Measurements from ENCODE around the gene CIDEC.

DNA sequence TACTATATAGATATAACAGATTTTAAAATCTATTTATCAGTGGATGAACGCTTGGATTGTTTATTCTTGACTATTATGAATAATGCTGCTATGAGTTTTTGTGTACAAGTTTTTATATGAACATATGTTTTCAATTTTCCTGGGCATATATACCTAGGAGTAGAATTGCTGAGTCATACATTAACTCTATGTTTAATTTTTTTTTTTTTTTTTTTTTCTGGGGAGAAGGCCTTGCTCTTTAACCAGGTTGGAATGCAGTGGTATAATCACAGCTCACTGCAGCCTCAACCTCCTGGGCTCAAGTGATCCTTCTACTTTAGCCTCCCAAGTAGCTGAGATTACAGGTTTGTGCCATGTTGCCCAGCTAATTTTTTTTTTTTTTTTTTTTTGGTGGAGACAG is 9.1 kb downstream of the CIDEC start:
- TF ChIP-seq, protein P1, sequence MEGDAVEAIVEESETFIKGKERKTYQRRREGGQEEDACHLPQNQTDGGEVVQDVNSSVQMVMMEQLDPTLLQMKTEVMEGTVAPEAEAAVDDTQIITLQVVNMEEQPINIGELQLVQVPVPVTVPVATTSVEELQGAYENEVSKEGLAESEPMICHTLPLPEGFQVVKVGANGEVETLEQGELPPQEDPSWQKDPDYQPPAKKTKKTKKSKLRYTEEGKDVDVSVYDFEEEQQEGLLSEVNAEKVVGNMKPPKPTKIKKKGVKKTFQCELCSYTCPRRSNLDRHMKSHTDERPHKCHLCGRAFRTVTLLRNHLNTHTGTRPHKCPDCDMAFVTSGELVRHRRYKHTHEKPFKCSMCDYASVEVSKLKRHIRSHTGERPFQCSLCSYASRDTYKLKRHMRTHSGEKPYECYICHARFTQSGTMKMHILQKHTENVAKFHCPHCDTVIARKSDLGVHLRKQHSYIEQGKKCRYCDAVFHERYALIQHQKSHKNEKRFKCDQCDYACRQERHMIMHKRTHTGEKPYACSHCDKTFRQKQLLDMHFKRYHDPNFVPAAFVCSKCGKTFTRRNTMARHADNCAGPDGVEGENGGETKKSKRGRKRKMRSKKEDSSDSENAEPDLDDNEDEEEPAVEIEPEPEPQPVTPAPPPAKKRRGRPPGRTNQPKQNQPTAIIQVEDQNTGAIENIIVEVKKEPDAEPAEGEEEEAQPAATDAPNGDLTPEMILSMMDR (IDR thresholded peaks at IDR 0.05), result no peak
- TF ChIP-seq EP300 (IDR thresholded peaks at IDR 0.05) (no peak), POLR2A (IDR thresholded peaks at IDR 0.05) (no peak), POLR2AphosphoS5 (IDR thresholded peaks at IDR 0.05) (no peak)
